ENCODE measurements around the gene RTN4RL1. TPM values are rescaled to one million over a fixed set of nuclear protein-coding genes. Genes with fewer than 3 reads are reported as not detected.

Gene RTN4RL1
- total and polyA plus RNA-seq, 9 of the 15 experiments (the other 6 are each of a cell fraction or from before 2014, with no cell fraction given) = 0.04 to 0.06 (median 0.04) TPM; not detected in 5

DNA sequence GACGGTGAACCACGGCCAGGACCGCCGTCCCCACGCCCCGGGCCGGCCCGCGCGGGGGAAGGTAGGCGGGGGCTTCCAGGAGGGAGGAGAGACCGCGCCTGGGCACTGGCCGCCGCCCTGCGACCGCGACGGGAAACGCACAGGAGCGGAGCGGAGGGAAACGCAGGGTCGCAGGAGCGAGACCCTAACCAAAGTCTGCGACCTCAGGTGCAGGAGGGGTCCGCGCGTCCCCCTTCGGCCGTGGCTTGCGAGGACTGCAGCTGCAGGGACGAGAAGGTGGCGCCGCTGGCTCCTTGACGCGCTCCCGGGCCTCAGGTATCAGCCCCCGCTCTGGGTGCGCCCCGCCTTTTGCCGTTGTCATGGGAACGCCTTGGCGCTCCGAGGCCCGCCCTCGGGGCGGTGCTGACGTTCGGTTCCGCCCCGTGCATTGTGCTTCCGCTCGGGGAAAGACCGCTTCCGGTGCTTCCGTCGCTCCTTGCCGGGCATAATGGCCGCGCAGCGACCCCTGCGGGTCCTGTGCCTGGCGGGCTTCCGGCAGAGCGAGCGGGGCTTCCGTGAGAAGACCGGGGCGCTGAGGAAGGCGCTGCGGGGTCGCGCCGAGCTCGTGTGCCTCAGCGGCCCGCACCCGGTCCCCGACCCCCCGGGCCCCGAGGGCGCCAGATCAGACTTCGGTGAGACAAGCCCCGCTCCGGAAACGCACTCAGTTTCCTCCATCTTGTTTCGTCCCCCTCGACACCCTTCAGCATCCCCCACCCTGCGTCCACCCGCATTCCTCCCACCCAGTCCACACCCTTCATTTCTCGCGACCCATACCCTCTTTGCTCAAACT lies 16.6 kb upstream of the RTN4RL1 start, which contains the start of gene OVCA2 (continued):
- TF ChIP-seq, protein P1, sequence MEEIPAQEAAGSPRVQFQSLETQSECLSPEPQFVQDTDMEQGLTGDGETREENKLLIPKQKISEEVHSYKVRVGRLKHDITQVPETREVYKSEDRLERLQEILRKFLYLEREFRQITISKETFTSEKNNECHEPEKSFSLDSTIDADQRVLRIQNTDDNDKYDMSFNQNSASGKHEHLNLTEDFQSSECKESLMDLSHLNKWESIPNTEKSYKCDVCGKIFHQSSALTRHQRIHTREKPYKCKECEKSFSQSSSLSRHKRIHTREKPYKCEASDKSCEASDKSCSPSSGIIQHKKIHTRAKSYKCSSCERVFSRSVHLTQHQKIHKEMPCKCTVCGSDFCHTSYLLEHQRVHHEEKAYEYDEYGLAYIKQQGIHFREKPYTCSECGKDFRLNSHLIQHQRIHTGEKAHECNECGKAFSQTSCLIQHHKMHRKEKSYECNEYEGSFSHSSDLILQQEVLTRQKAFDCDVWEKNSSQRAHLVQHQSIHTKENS (CRISPR knock-in tag; IDR thresholded peaks at IDR 0.05) = no peak
- TF ChIP-seq, protein P2, sequence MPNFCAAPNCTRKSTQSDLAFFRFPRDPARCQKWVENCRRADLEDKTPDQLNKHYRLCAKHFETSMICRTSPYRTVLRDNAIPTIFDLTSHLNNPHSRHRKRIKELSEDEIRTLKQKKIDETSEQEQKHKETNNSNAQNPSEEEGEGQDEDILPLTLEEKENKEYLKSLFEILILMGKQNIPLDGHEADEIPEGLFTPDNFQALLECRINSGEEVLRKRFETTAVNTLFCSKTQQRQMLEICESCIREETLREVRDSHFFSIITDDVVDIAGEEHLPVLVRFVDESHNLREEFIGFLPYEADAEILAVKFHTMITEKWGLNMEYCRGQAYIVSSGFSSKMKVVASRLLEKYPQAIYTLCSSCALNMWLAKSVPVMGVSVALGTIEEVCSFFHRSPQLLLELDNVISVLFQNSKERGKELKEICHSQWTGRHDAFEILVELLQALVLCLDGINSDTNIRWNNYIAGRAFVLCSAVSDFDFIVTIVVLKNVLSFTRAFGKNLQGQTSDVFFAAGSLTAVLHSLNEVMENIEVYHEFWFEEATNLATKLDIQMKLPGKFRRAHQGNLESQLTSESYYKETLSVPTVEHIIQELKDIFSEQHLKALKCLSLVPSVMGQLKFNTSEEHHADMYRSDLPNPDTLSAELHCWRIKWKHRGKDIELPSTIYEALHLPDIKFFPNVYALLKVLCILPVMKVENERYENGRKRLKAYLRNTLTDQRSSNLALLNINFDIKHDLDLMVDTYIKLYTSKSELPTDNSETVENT (CRISPR knock-in tag; IDR thresholded peaks at IDR 0.05) = no peak
- TF ChIP-seq, protein P3, sequence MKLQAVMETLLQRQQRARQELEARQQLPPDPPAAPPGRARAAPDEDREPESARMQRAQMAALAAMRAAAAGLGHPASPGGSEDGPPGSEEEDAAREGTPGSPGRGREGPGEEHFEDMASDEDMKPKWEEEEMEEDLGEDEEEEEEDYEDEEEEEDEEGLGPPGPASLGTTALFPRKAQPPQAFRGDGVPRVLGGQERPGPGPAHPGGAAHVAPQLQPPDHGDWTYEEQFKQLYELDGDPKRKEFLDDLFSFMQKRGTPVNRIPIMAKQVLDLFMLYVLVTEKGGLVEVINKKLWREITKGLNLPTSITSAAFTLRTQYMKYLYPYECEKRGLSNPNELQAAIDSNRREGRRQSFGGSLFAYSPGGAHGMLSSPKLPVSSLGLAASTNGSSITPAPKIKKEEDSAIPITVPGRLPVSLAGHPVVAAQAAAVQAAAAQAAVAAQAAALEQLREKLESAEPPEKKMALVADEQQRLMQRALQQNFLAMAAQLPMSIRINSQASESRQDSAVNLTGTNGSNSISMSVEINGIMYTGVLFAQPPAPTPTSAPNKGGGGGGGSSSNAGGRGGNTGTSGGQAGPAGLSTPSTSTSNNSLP (IDR thresholded peaks at IDR 0.05; ENCODE audit: borderline replicate concordance, low read depth, low read length) = no peak
- no peak for TF ChIP-seq NFE2 (IDR thresholded peaks at IDR 0.05; ENCODE audit: low read depth)
- TF ChIP-seq POLR2AphosphoS5 (IDR thresholded peaks at IDR 0.05; ENCODE audit: control insufficient read depth, insufficient read depth, low read depth, low read length) = peak; percentile 74
- TF ChIP-seq ZNF644 (tag; IDR thresholded peaks at IDR 0.05; ENCODE audit: low read depth) = no peak
- TF ChIP-seq RBM14 (IDR thresholded peaks at IDR 0.05; ENCODE audit: borderline replicate concordance, insufficient read depth, low read depth, low read length) = no peak
- TF ChIP-seq PCBP2 (IDR thresholded peaks at IDR 0.05; ENCODE audit: low read depth, low read length, poor library complexity, severe bottlenecking) = no peak
- TF ChIP-seq MTA3 (IDR thresholded peaks at IDR 0.05; ENCODE audit: borderline replicate concordance) = no peak; the same call in 1 of the 2 replicates
- no peak for TF ChIP-seq FOXK2 (conservative IDR thresholded peaks at IDR 0.05 in 1 of 2, IDR thresholded peaks at IDR 0.05 in 1 of 2; ENCODE audit: low read depth in 2 of 2)
- TF ChIP-seq, protein P4, sequence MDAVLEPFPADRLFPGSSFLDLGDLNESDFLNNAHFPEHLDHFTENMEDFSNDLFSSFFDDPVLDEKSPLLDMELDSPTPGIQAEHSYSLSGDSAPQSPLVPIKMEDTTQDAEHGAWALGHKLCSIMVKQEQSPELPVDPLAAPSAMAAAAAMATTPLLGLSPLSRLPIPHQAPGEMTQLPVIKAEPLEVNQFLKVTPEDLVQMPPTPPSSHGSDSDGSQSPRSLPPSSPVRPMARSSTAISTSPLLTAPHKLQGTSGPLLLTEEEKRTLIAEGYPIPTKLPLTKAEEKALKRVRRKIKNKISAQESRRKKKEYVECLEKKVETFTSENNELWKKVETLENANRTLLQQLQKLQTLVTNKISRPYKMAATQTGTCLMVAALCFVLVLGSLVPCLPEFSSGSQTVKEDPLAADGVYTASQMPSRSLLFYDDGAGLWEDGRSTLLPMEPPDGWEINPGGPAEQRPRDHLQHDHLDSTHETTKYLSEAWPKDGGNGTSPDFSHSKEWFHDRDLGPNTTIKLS (IDR thresholded peaks at IDR 0.05; ENCODE audit: borderline replicate concordance, low read depth) = no peak
- TF ChIP-seq GTF2A2 (tag; IDR thresholded peaks at IDR 0.05) = no peak
- no peak for TF ChIP-seq ESRRB (CRISPR knock-in tag; IDR thresholded peaks at IDR 0.05; ENCODE audit: borderline replicate concordance)
- no peak for TF ChIP-seq TCF7 (IDR thresholded peaks at IDR 0.05; ENCODE audit: borderline replicate concordance)
- TF ChIP-seq KDM5B (IDR thresholded peaks at IDR 0.05; ENCODE audit: insufficient replicate concordance, low read depth, low read length) = no peak
- no peak for TF ChIP-seq ZNF444 (CRISPR knock-in tag; IDR thresholded peaks at IDR 0.05)
- TF ChIP-seq CBX1 (IDR thresholded peaks at IDR 0.05; ENCODE audit: low read depth) = no peak
- TF ChIP-seq ZNF232 (CRISPR knock-in tag; IDR thresholded peaks at IDR 0.05) = no peak
- TF ChIP-seq U2AF2 (optimal IDR thresholded peaks at IDR 0.05; ENCODE audit: low read depth, low read length) = no peak
- no peak for TF ChIP-seq ZNF780A (CRISPR knock-in tag; IDR thresholded peaks at IDR 0.05)
- no peak for TF ChIP-seq CBX5 (IDR thresholded peaks at IDR 0.05; ENCODE audit: borderline replicate concordance, low read depth)
